HEK293 (cell line): ENCODE measurements around the gene SH2D7.

ENCODE experiments used
- CTCF ChIA-PET: fragments of 350-600 bp; formaldehyde crosslinking; extraction: SDS; loops from one replicate; lab custom pipeline; 2021; ENCODE audit warnings: antibody characterized with exemption; lab: Yijun Ruan, JAX
- POLR2A ChIA-PET: fragments of 300-600 bp; formaldehyde crosslinking; extraction: SDS; loops from one replicate; lab custom pipeline; 2020; ENCODE audit warnings: antibody characterized with exemption, inconsistent platforms; lab: Yijun Ruan, JAX
- H3K27ac ChIP-seq: fragments of 200-500 bp; sonication (Bioruptor generic); 2 replicates; pipeline ENCODE4 v1.5.1; 2014; ENCODE audit warnings: low read depth, low read length, control low read depth, inconsistent platforms; ENCODE audit errors: extremely low read depth
- H3K36me3 ChIP-seq, 2 experiments: fragments of 200-500 bp in 1 of 2; sonication (Bioruptor generic) in 1 of 2; 1 replicate in 1 of 2; 2 replicates in 1 of 2; pipeline ENCODE4 v1.5.1; 2014 to 2017; ENCODE audit warnings: inconsistent platforms in 2 of 2, low read length in 2 of 2; ENCODE audit not compliant: control insufficient read depth in 2 of 2, insufficient read depth in 1 of 2
- H3K4me1 ChIP-seq: fragments of 200-500 bp; sonication (Bioruptor generic); 2 replicates; pipeline ENCODE4 v1.5.1; 2014; ENCODE audit warnings: mild to moderate bottlenecking, low read length, inconsistent platforms; ENCODE audit not compliant: control insufficient read depth, insufficient read depth
- H3K4me3 ChIP-seq: 2 replicates; pipeline ENCODE4 v1.5.1; 2011; ENCODE audit warnings: low read depth, mild to moderate bottlenecking, control low read depth, low read length, moderate library complexity
- H3K9me3 ChIP-seq: fragments of 200-500 bp; sonication (Bioruptor generic); 2 replicates; pipeline ENCODE4 v1.5.1; 2014; ENCODE audit warnings: low read depth, low read length, inconsistent platforms; ENCODE audit not compliant: control insufficient read depth, insufficient read depth
- FEZF1 ChIP-seq: fragments of 450-650 bp; formaldehyde crosslinking; IDR thresholded peaks from 2 replicates; pipeline ENCODE4 v1.5.1; 2016; ENCODE audit warnings: missing biosample characterization, missing genetic modification characterization
- SP7 ChIP-seq: fragments of 450-650 bp; formaldehyde crosslinking; IDR thresholded peaks from 2 replicates; pipeline ENCODE4 v1.5.1; 2016; ENCODE audit warnings: missing biosample characterization, missing genetic modification characterization
- ZNF174 ChIP-seq: fragments of 450-650 bp; formaldehyde crosslinking; IDR thresholded peaks from 2 replicates; pipeline ENCODE4 v1.5.0; 2017; ENCODE audit warnings: missing biosample characterization, mild to moderate bottlenecking, missing genetic modification characterization
- ZNF266 ChIP-seq: fragments of 450-650 bp; formaldehyde crosslinking; IDR thresholded peaks from 2 replicates; pipeline ENCODE4 v1.5.1; 2016; ENCODE audit warnings: missing biosample characterization, missing genetic modification characterization, low read depth
- ZNF292 ChIP-seq: fragments of 450-650 bp; formaldehyde crosslinking; IDR thresholded peaks from 2 replicates; pipeline ENCODE4 v1.5.1; 2016; ENCODE audit warnings: low read depth, missing biosample characterization, missing genetic modification characterization, borderline replicate concordance
- ZNF350 ChIP-seq: fragments of 450-650 bp; formaldehyde crosslinking; IDR thresholded peaks from 2 replicates; pipeline ENCODE4 v1.5.0; 2017; ENCODE audit warnings: missing biosample characterization, mild to moderate bottlenecking, missing genetic modification characterization
- ZNF521 ChIP-seq: fragments of 450-650 bp; formaldehyde crosslinking; IDR thresholded peaks from 2 replicates; pipeline ENCODE4 v1.5.1; 2017; ENCODE audit warnings: missing biosample characterization, mild to moderate bottlenecking, missing genetic modification characterization
- ZNF549 ChIP-seq: fragments of 450-650 bp; IDR thresholded peaks from 2 replicates; pipeline ENCODE4 v1.5.1; 2018; ENCODE audit warnings: missing biosample characterization, missing genetic modification characterization, mild to moderate bottlenecking, inconsistent platforms, moderate library complexity
- ZNF76 ChIP-seq: fragments of 450-650 bp; formaldehyde crosslinking; IDR thresholded peaks from 2 replicates; pipeline ENCODE4; 2016; ENCODE audit warnings: low read depth, missing biosample characterization, missing genetic modification characterization, borderline replicate concordance
- TF ChIP-seq, protein P1 (sequence below): fragments of 450-650 bp; formaldehyde crosslinking; IDR thresholded peaks from 2 replicates; pipeline ENCODE4 v1.5.0; 2017; ENCODE audit warnings: missing biosample characterization, missing genetic modification characterization, borderline replicate concordance
- TF ChIP-seq, protein P2 (sequence below): fragments of 450-650 bp; formaldehyde crosslinking; conservative IDR thresholded peaks from 2 replicates; pipeline ENCODE4 v1.5.1; 2016; ENCODE audit warnings: low read depth, missing biosample characterization, missing genetic modification characterization
- TF ChIP-seq, protein P3 (sequence below): fragments of 450-650 bp; formaldehyde crosslinking; IDR thresholded peaks from 2 replicates; pipeline ENCODE4 v1.5.1; 2017; ENCODE audit warnings: missing biosample characterization, missing genetic modification characterization
- TF ChIP-seq, protein P4 (sequence below): fragments of 450-650 bp; formaldehyde crosslinking; IDR thresholded peaks from 2 replicates; pipeline ENCODE4 v1.5.1; 2016; ENCODE audit warnings: missing biosample characterization, missing genetic modification characterization
- TF ChIP-seq, protein P5 (sequence below): fragments of 450-650 bp; formaldehyde crosslinking; IDR thresholded peaks from 2 replicates; pipeline ENCODE4 v1.5.1; 2016; ENCODE audit warnings: missing biosample characterization, missing genetic modification characterization
- TF ChIP-seq, protein P6 (sequence below): fragments of 450-650 bp; formaldehyde crosslinking; IDR thresholded peaks from 2 replicates; pipeline ENCODE4 v1.5.1; 2016; ENCODE audit warnings: missing biosample characterization, missing genetic modification characterization

The SH2D7 gene

DNA sequence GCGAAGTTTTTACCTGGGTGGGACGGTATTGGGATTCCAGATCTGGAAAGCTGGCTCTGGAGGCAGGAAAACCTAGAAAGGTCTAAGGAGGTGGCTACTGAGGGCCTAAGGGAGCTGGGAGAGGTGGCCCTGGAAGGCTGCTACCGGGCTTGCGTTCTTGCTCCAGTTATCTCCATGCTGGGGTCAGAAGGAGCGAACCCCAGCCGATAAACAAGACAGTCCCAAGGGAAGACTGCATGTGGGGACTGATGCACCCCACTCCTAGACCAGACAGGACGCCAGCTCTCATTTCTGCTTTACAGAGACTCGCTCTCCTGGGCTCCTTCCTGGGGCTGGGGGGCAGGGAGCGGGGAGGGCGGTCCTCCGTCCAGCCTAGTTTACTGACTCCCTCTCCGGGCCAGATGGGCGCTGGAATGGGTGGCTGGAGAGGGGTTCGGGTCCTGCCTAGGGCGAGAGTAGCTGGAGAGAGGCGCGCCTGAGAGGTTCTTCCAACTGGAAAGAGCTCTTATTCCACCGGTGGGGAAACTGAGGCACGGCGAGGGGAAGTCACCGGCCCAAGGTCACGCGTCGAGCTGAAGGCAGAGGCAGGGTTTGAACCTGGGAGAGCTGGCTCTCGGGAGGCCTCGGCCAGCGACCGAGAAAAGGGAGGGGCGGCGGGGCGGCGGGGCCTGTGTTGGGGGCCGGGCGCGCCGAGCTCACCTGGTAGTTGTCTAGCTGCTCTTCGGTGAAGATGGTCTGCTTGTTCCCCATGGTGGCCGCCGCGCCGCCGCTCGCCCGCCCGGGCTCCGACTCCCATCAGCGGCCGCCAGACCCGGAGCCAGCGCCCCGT lies 38.3 kb downstream of the SH2D7 start:
- ChIA-PET CTCF (interaction anchor here (0.7 to 3.4 kb wide), 24 partner anchors 13 to 461 kb away, joined by 3 to 28 read pairs (median 4); partner anchors contain the start of gene ACSBG1), POLR2A (interaction anchor here (0.9 to 2.3 kb wide), 4 partner anchors 19 to 308 kb away, joined by 3 to 17 read pairs (median 5); partner anchors contain the start of genes IDH3A and SKIC8)
- peak overlapping the region; percentile 85; the same call in 1 of the 2 replicates for H3K27ac ChIP-seq

DNA sequence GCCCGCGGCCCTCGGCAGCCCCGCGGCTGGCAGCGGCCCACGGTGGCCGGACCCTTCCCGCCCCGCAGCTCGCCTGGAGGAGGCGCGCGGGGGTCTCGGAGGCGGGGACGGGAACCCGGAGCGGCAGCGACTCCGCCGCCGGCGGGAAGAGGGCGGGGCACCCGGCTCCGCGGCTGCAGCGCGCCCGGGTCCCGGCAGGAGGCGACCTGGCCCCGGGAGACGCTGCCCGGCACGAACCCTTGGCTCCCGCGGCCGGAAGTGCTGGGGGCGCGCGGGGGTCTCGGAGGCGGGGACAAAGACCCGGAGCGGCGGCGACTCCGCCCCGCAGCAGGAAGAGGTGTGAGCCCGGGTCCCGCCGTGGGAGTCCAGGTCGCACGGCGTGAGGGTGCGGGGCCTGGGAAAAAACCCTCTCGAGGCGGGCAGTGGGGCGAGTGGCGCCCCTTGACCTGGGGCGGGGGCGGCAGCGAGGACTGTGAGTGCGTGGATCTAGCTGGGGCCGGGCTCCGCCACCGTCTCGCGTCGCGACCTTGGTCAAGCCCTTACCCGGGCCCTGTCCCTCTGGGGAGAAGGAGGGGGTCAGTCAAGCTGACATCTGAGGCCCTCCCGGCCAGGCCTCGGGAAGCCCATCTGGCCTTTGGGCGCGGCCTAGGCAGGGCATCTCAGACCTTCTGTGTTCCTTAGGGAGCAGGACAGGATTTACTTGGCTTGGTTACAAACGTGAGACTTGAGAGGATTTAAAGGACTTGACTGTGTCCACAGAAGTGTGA lies 39.1 kb downstream of the SH2D7 start, which contains the start of gene CIB2:
TSS of gene CIB2 (minus strand) at position 151 of the 767 bp plus-strand sequence. CDS start 230 bp downstream, outside the sequence.
- Histone ChIP-seq H3K4me3 (peak within 1 kb of the TSS; percentile 74), H3K4me1 (peaks cover 2% of the 10 kb centered on the region; the same call in 1 of the 2 replicates), H3K36me3 (no peaks in the 10 kb centered on the region), H3K27ac (peak within 1 kb of the TSS; percentile 85), H3K9me3 (no peaks in the 10 kb centered on the region)
- POLR2A ChIA-PET: interaction anchor here (0.9 to 2.3 kb wide), 3 partner anchors 18 to 168 kb away, joined by 3 to 17 read pairs (median 7); partner anchors contain the start of genes IDH3A and SKIC8
- CTCF ChIA-PET: interaction anchor here (0.6 to 3.4 kb wide), 27 partner anchors 8 to 460 kb away, joined by 3 to 28 read pairs (median 4); partner anchors contain the start of gene ACSBG1
- TF ChIP-seq, protein P1, sequence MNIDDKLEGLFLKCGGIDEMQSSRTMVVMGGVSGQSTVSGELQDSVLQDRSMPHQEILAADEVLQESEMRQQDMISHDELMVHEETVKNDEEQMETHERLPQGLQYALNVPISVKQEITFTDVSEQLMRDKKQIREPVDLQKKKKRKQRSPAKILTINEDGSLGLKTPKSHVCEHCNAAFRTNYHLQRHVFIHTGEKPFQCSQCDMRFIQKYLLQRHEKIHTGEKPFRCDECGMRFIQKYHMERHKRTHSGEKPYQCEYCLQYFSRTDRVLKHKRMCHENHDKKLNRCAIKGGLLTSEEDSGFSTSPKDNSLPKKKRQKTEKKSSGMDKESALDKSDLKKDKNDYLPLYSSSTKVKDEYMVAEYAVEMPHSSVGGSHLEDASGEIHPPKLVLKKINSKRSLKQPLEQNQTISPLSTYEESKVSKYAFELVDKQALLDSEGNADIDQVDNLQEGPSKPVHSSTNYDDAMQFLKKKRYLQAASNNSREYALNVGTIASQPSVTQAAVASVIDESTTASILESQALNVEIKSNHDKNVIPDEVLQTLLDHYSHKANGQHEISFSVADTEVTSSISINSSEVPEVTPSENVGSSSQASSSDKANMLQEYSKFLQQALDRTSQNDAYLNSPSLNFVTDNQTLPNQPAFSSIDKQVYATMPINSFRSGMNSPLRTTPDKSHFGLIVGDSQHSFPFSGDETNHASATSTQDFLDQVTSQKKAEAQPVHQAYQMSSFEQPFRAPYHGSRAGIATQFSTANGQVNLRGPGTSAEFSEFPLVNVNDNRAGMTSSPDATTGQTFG (tag by site-specific recombination): no peak
- TF ChIP-seq ZNF76 (tag by site-specific recombination): 0 out of 2 replicates have a peak, but pooled peaks have one; percentile 19
- TF ChIP-seq, protein P2, sequence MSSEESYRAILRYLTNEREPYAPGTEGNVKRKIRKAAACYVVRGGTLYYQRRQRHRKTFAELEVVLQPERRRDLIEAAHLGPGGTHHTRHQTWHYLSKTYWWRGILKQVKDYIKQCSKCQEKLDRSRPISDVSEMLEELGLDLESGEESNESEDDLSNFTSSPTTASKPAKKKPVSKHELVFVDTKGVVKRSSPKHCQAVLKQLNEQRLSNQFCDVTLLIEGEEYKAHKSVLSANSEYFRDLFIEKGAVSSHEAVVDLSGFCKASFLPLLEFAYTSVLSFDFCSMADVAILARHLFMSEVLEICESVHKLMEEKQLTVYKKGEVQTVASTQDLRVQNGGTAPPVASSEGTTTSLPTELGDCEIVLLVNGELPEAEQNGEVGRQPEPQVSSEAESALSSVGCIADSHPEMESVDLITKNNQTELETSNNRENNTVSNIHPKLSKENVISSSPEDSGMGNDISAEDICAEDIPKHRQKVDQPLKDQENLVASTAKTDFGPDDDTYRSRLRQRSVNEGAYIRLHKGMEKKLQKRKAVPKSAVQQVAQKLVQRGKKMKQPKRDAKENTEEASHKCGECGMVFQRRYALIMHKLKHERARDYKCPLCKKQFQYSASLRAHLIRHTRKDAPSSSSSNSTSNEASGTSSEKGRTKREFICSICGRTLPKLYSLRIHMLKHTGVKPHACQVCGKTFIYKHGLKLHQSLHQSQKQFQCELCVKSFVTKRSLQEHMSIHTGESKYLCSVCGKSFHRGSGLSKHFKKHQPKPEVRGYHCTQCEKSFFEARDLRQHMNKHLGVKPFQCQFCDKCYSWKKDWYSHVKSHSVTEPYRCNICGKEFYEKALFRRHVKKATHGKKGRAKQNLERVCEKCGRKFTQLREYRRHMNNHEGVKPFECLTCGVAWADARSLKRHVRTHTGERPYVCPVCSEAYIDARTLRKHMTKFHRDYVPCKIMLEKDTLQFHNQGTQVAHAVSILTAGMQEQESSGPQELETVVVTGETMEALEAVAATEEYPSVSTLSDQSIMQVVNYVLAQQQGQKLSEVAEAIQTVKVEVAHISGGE: peak; percentile 70; the same call in 1 of the 2 replicates
- TF ChIP-seq ZNF521 (tag by site-specific recombination): no peak
- no peak for TF ChIP-seq ZNF292 (tag by site-specific recombination)
- no peak for TF ChIP-seq ZNF549 (tag by site-specific recombination)
- TF ChIP-seq ZNF266 (tag by site-specific recombination): no peak
- TF ChIP-seq, protein P3, sequence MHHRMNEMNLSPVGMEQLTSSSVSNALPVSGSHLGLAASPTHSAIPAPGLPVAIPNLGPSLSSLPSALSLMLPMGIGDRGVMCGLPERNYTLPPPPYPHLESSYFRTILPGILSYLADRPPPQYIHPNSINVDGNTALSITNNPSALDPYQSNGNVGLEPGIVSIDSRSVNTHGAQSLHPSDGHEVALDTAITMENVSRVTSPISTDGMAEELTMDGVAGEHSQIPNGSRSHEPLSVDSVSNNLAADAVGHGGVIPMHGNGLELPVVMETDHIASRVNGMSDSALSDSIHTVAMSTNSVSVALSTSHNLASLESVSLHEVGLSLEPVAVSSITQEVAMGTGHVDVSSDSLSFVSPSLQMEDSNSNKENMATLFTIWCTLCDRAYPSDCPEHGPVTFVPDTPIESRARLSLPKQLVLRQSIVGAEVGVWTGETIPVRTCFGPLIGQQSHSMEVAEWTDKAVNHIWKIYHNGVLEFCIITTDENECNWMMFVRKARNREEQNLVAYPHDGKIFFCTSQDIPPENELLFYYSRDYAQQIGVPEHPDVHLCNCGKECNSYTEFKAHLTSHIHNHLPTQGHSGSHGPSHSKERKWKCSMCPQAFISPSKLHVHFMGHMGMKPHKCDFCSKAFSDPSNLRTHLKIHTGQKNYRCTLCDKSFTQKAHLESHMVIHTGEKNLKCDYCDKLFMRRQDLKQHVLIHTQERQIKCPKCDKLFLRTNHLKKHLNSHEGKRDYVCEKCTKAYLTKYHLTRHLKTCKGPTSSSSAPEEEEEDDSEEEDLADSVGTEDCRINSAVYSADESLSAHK (tag by site-specific recombination): no peak
- TF ChIP-seq, protein P4, sequence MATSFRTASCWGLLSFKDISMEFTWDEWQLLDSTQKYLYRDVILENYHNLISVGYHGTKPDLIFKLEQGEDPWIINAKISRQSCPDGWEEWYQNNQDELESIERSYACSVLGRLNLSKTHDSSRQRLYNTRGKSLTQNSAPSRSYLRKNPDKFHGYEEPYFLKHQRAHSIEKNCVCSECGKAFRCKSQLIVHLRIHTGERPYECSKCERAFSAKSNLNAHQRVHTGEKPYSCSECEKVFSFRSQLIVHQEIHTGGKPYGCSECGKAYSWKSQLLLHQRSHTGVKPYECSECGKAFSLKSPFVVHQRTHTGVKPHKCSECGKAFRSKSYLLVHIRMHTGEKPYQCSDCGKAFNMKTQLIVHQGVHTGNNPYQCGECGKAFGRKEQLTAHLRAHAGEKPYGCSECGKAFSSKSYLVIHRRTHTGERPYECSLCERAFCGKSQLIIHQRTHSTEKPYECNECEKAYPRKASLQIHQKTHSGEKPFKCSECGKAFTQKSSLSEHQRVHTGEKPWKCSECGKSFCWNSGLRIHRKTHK (tag by site-specific recombination): no peak
- no peak for TF ChIP-seq FEZF1 (tag by site-specific recombination)
- TF ChIP-seq SP7 (tag by site-specific recombination): peak; percentile 72
- TF ChIP-seq, protein P5, sequence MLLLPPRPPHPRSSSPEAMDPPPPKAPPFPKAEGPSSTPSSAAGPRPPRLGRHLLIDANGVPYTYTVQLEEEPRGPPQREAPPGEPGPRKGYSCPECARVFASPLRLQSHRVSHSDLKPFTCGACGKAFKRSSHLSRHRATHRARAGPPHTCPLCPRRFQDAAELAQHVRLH (tag by site-specific recombination): 0 out of 2 replicates have a peak, but pooled peaks have one; percentile 36
- no peak for TF ChIP-seq ZNF350

More for the DNA sequence above, 38.3 kb downstream of the SH2D7 start:
- Histone ChIP-seq H3K4me3 (peak overlapping the region; percentile 74), H3K36me3 (no peaks in the 10 kb centered on the region), H3K9me3 (no peaks in the 10 kb centered on the region), H3K4me1 (peaks cover 2% of the 10 kb centered on the region; the same call in 1 of the 2 replicates)
- TF ChIP-seq ZNF174 (tag by site-specific recombination): no peak
- TF ChIP-seq, protein P6, sequence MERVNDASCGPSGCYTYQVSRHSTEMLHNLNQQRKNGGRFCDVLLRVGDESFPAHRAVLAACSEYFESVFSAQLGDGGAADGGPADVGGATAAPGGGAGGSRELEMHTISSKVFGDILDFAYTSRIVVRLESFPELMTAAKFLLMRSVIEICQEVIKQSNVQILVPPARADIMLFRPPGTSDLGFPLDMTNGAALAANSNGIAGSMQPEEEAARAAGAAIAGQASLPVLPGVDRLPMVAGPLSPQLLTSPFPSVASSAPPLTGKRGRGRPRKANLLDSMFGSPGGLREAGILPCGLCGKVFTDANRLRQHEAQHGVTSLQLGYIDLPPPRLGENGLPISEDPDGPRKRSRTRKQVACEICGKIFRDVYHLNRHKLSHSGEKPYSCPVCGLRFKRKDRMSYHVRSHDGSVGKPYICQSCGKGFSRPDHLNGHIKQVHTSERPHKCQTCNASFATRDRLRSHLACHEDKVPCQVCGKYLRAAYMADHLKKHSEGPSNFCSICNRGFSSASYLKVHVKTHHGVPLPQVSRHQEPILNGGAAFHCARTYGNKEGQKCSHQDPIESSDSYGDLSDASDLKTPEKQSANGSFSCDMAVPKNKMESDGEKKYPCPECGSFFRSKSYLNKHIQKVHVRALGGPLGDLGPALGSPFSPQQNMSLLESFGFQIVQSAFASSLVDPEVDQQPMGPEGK (tag by site-specific recombination): 0 out of 2 replicates have a peak, but pooled peaks have one; percentile 21
- TF ChIP-seq, all 188 proteins: peak for 1
